DOHH2 (cell line): Measurements from ENCODE around the gene SLC50A1.

Experiments
- H3F3A ChIP-seq: fragments of 200-600 bp; sonication (generic), shearing (Covaris generic); 2 replicates; pipeline ENCODE4 v1.6.0; 2016; ENCODE audit warnings: antibody characterized with exemption, mild to moderate bottlenecking; ENCODE audit not compliant: control insufficient read depth, insufficient read depth
- H3K27ac ChIP-seq: fragments of 200-600 bp; sonication (generic); 2 replicates; pipeline ENCODE4 v1.5.1; 2014; ENCODE audit warnings: low read depth, mild to moderate bottlenecking, low read length, moderate library complexity
- H3K27me3 ChIP-seq: fragments of 200-600 bp; sonication (generic); 2 replicates; pipeline ENCODE4 v1.6.1; 2014; ENCODE audit warnings: mild to moderate bottlenecking, low read length, mixed read lengths; ENCODE audit not compliant: control insufficient read depth
- H3K36me3 ChIP-seq: fragments of 200-600 bp; sonication (generic); 2 replicates; pipeline ENCODE4 v1.6.1; 2014; ENCODE audit warnings: mild to moderate bottlenecking, low read length, moderate library complexity, mixed read lengths; ENCODE audit not compliant: control insufficient read depth
- H3K4me1 ChIP-seq: fragments of 200-600 bp; sonication (generic); 2 replicates; pipeline ENCODE4 v1.6.1; 2014; ENCODE audit warnings: mild to moderate bottlenecking, low read length, mixed read lengths; ENCODE audit not compliant: control insufficient read depth
- H3K4me2 ChIP-seq: fragments of 200-600 bp; sonication (generic); 2 replicates; pipeline ENCODE4 v1.6.0; 2014; ENCODE audit warnings: mild to moderate bottlenecking, low read length, moderate library complexity
- H3K4me3 ChIP-seq: fragments of 200-600 bp; sonication (generic); 2 replicates; pipeline ENCODE4 v1.5.1; 2014; ENCODE audit warnings: mild to moderate bottlenecking, low read length, mixed read lengths
- H3K79me2 ChIP-seq: fragments of 200-600 bp; sonication (generic); 2 replicates; pipeline ENCODE4 v1.6.1; 2014; ENCODE audit warnings: mild to moderate bottlenecking, low read length, mixed read lengths; ENCODE audit not compliant: control insufficient read depth
- H3K9me2 ChIP-seq: fragments of 200-600 bp; sonication (generic); replicated peaks from 2 replicates; pipeline ENCODE4 v1.6.1; 2014; ENCODE audit warnings: mild to moderate bottlenecking, low read length, mixed read lengths; ENCODE audit not compliant: control insufficient read depth
- H3K9me3 ChIP-seq: fragments of 200-600 bp; sonication (generic); 2 replicates; pipeline ENCODE4 v1.6.1; 2014; ENCODE audit warnings: antibody characterized with exemption, low read length, mixed read lengths; ENCODE audit not compliant: control insufficient read depth, insufficient read depth
- H4K20me1 ChIP-seq: fragments of 200-600 bp; sonication (generic); 2 replicates; pipeline ENCODE4 v1.6.0; 2014; ENCODE audit warnings: low read depth, mild to moderate bottlenecking, antibody characterized with exemption, low read length, moderate library complexity; ENCODE audit not compliant: control insufficient read depth, insufficient read depth
- CTCF ChIP-seq: fragments of 200-600 bp; sonication (generic); IDR thresholded peaks from one replicate; pipeline ENCODE4 v1.5.1; 2014; ENCODE audit warnings: antibody characterized with exemption, mild to moderate bottlenecking, low read depth, low read length; ENCODE audit not compliant: poor library complexity, severe bottlenecking
- EZH2phosphoT487 ChIP-seq: fragments of 200-600 bp; sonication (generic); IDR thresholded peaks from 2 replicates; pipeline ENCODE4 v1.6.1; 2017; ENCODE audit warnings: borderline replicate concordance, mild to moderate bottlenecking, antibody characterized with exemption, low read length, moderate library complexity, mixed read lengths

Gene SLC50A1

DNA sequence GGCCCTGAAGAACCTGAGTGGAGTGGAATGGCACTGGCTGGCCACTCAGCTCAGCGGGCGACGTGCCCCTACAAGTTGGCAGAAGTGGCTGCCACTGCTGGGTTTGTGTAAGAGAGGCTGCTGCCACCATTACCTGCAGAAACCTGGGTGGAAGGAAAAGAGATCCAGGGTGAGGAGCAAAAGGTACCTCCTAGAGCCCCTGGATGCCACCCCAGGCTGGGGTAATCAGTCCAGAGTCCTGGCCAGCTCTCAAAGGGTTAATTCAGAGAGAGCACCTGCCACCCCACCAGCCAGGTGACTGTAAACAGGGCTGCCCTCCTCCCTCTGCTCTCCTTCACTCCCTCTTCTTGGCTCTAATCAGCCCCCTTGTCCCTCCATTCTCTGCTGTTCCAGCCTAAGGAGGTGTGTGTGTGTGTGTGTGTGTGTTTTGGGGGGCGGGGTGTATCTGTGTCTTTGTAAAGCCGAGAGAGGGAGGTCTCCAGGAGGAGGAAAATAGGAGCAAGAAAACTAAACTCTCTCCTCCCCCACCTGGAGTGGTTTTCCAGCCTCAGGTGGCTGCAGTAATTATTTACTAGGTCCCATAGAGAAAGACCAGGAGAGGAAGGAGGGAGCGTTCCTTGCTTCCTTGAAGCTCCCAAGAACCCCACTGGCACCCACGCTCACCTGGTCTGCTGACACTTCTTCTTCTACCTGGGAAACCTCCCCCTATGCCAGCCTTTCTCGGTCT, 50.6 kb downstream of the SLC50A1 start:
- Histone ChIP-seq H3K4me1 (peaks cover 24% of the 10 kb centered on the region), H3K27me3 (no peaks in the 10 kb centered on the region), H3K9me2 (no peaks in the 10 kb centered on the region), H3K27ac (no peak overlapping the region), H4K20me1 (no peaks in the 10 kb centered on the region), H3K4me3 (no peak overlapping the region), H3K36me3 (no peaks in the 10 kb centered on the region), H3K9me3 (no peaks in the 10 kb centered on the region), H3K79me2 (no peaks in the 10 kb centered on the region), H3K4me2 (peak overlapping the region; percentile 60; the same call in 1 of the 2 replicates), H3F3A (no peaks in the 10 kb centered on the region)
- TF ChIP-seq CTCF (no peak), EZH2phosphoT487 (no peak)

DNA sequence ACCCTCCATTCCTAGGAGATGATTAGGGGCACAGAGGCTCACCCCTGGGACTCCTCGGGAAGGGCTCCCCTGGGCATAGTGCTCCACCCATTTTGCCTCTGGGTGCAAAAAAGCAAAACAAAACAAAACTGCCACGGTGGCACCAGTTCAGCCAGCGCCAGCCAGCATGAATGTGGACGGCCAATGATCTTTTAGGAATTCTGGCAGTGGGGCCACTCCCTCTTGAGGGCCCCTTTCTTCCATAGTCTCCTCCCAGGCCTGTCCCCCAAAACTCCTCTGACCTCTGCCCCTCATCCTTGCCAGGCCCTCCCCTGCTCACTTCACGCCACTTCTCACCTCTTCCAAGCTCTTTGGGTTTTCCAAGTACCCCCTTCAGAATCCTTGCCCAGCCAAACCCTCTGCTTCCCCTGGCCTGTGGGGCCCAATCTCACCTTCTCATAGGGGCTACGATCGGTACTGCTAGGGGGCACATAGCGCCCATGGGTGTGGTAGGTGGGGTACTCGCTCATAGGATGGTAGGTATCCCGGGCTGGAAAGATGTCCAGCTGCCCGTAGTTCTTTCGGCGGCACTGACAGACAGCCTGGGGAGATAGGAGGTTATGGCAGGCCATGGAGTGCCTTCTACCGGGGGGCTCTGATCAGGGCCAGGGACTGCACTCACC, 51.3 kb downstream of the SLC50A1 start:
- H3K4me1 ChIP-seq, result peaks cover 24% of the 10 kb centered on the region
- no peak for TF ChIP-seq EZH2phosphoT487
- TF ChIP-seq CTCF, result no peak
- no peaks in the 10 kb centered on the region for H3K9me2 ChIP-seq
- H3K36me3 ChIP-seq, result no peaks in the 10 kb centered on the region
- H3K27me3 ChIP-seq, result no peaks in the 10 kb centered on the region
- no peak overlapping the region for H3K4me2 ChIP-seq
- no peak overlapping the region for H3K27ac ChIP-seq
- H3K9me3 ChIP-seq, result no peaks in the 10 kb centered on the region
- H4K20me1 ChIP-seq, result no peaks in the 10 kb centered on the region
- no peak overlapping the region for H3K4me3 ChIP-seq
- H3F3A ChIP-seq, result 0 out of 2 replicates have a peak, but pooled peaks cover under 1% of the 10 kb centered on the region
- no peaks in the 10 kb centered on the region for H3K79me2 ChIP-seq

DNA sequence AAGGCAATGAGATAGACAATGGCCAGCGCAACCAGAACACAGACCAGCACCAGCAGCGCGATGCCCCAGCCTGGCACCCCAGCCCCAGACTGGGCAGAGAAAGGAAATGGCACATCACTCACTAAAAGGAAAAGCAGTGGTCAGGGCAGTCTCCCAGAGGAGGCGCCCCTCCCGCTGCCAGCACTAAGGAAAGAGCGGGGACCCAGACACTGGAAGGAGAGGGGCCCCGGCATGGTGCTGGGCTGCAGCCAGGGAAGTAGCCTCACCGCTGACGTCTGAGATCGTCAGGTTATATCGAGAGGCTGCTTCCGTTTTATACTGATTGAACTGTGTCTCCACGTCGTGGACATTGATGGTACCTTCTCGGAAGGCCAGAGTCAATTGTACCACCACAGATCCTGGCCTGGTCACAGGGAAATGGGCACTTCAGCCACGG, 51.8 kb downstream of the SLC50A1 start:
- H3K27ac ChIP-seq, result no peak overlapping the region
- no peaks in the 10 kb centered on the region for H3K27me3 ChIP-seq
- peaks cover 5% of the 10 kb centered on the region; the same call in 1 of the 2 replicates for H3F3A ChIP-seq
- H3K36me3 ChIP-seq, result no peaks in the 10 kb centered on the region
- H3K4me1 ChIP-seq, result peaks cover 26% of the 10 kb centered on the region
- TF ChIP-seq EZH2phosphoT487 (no peak), CTCF (no peak)
- no peaks in the 10 kb centered on the region for H3K9me2 ChIP-seq
- H3K79me2 ChIP-seq, result no peaks in the 10 kb centered on the region
- H4K20me1 ChIP-seq, result no peaks in the 10 kb centered on the region
- H3K4me3 ChIP-seq, result no peak overlapping the region
- H3K4me2 ChIP-seq, result no peak overlapping the region
- no peaks in the 10 kb centered on the region for H3K9me3 ChIP-seq
